ENCODE data around the gene DELE1. TPM values are rescaled to one million over a fixed set of nuclear protein-coding genes. Genes with fewer than 3 reads are reported as not detected.

Gene DELE1
- total and polyA plus RNA-seq, 2 donors (not counting 1 experiment from before 2014, with no cell fraction given), result 124 to 127 TPM

GRCh38 chr5:141875795-141876627 is 47.7 kb upstream of the DELE1 start:
- DNase-seq, result no peak
- peak; percentile 91 for TF ChIP-seq EZH2 (IDR thresholded peaks at IDR 0.05; ENCODE audit: borderline replicate concordance, insufficient read depth, low read depth, low read length, poor library complexity, severe bottlenecking)
- TF ChIP-seq CTCF (IDR thresholded peaks at IDR 0.05), result no peak
- Histone ChIP-seq H3K27me3 (replicated peaks in 1 of 4; ENCODE audit: control extremely low read depth in 1 of 4, control insufficient read depth in 3 of 4, insufficient read depth in 4 of 4, low read length in 3 of 4) (peaks cover 0 to 71% (median 40%) of the 10 kb centered on the region in 4 experiments), H3K9ac (ENCODE audit: low read length) (no peak overlapping the region), H3K9me3 (ENCODE audit: control extremely low read depth in 1 of 3, control insufficient read depth in 2 of 3, insufficient read depth in 1 of 3, low read length in 2 of 3) (peaks cover 0 to 12% (median 0%) of the 10 kb centered on the region in 3 donors), H2AFZ (ENCODE audit: insufficient read depth, low read depth, low read length, poor library complexity, severe bottlenecking) (peak overlapping the region; percentile 14), H3K4me3 (ENCODE audit: control extremely low read depth in 1 of 5, extremely low read depth in 1 of 5, insufficient read depth in 1 of 5, low read depth in 2 of 5, low read length in 4 of 5) (peak overlapping the region in 1 of 5 experiments; percentile 19), H3K27ac (ENCODE audit: low read length in 2 of 2) (no peak overlapping the region), H4K20me1 (ENCODE audit: control insufficient read depth, insufficient read depth, low read length, poor library complexity, severe bottlenecking) (peaks cover 5% of the 10 kb centered on the region), H3K4me1 (ENCODE audit: control insufficient read depth in 2 of 2, insufficient read depth in 2 of 2, low read length in 2 of 2) (peaks cover 36% of the 10 kb centered on the region in 2 donors), H3K4me2 (replicated peaks; ENCODE audit: low read depth, low read length, poor library complexity, severe bottlenecking) (peak overlapping the region; percentile 80), H3K36me3 (replicated peaks in 1 of 2; ENCODE audit: control extremely low read depth in 1 of 2, control insufficient read depth in 1 of 2, extremely low read depth in 1 of 2, insufficient read depth in 2 of 2, low read length in 1 of 2) (no peaks in the 10 kb centered on the region), H3K79me2 (ENCODE audit: control insufficient read depth, insufficient read depth, low read length) (no peaks in the 10 kb centered on the region)
- 5% methylated on average over 60 of the region's 65 CpGs for WGBS (ENCODE audit: insufficient coverage)
- Mint-ChIP-seq H3K9me3 (ENCODE audit: insufficient read depth) (no peaks in the 10 kb centered on the region), H3K27ac (no peak overlapping the region), H3K4me1 (peaks cover 29% of the 10 kb centered on the region), H3K27me3 (peaks cover 75% of the 10 kb centered on the region), H3K4me3 (peak overlapping the region; percentile 12)
- no peak for ATAC-seq (ENCODE audit: low read depth)
- ChIA-PET POLR2A (no interaction called here), CTCF (interaction anchor here (0.6 to 6.3 kb wide), 4 partner anchors 14 to 181 kb away, joined by 3 to 103 read pairs (median 5); no protein-coding TSS in a partner anchor)
- intact Hi-C loops (cut with micrococcal nuclease), result loop anchor here (5.0 kb wide), 1 partner anchor 46 kb away; the partner anchor contains the start of gene DELE1
